ENCODE data around the gene EPM2AIP1.
"Not testable (repeated sequence)": the region's sequence is repeated elsewhere in the genome, so short reads cannot be mapped to it uniquely, and the experiment has no call there.

EPM2AIP1 gene

DNA sequence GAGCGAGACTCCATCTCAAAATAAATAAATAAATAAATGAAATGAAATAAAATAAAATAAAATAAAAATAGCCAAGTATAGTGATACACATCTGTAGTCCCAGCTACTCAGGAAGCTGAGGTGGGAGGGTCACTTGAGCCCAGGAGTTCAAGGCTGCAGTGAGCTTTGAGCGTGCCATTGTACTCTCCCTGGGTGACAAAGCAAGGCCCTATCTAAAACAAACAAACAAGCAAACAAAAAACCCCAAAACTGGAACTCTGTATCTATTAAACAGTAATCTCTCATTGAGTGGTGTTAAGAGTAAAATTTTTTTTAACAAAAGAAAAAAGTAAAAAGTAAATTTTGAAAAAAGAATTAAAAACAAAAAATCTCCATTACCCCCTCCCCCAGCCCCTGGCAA is 20.8 kb downstream of the EPM2AIP1 start:
- Histone ChIP-seq H3K9ac (ENCODE audit: low read depth in 1 of 2, low read length in 2 of 2) (no peak overlapping the region), H3K4me3 (ENCODE audit: low read depth in 1 of 2, low read length in 2 of 2) (no peak overlapping the region), H3K27me3 (ENCODE audit: control insufficient read depth in 1 of 2, insufficient read depth in 2 of 2, low read length in 2 of 2) (no peaks in the 10 kb centered on the region), H3K36me3 (ENCODE audit: control insufficient read depth in 1 of 2, insufficient read depth in 2 of 2, low read length in 2 of 2) (no peaks in the 10 kb centered on the region), H3K27ac (ENCODE audit: low read depth, low read length) (no peak overlapping the region), H3K9me3 (ENCODE audit: control insufficient read depth in 1 of 2, low read length in 2 of 2) (peaks cover 0 to 4% of the 10 kb centered on the region in 2 donors), H3K4me1 (ENCODE audit: control insufficient read depth in 1 of 2, insufficient read depth in 2 of 2, low read length in 2 of 2) (peaks cover 0 to 4% of the 10 kb centered on the region in 2 donors)

DNA sequence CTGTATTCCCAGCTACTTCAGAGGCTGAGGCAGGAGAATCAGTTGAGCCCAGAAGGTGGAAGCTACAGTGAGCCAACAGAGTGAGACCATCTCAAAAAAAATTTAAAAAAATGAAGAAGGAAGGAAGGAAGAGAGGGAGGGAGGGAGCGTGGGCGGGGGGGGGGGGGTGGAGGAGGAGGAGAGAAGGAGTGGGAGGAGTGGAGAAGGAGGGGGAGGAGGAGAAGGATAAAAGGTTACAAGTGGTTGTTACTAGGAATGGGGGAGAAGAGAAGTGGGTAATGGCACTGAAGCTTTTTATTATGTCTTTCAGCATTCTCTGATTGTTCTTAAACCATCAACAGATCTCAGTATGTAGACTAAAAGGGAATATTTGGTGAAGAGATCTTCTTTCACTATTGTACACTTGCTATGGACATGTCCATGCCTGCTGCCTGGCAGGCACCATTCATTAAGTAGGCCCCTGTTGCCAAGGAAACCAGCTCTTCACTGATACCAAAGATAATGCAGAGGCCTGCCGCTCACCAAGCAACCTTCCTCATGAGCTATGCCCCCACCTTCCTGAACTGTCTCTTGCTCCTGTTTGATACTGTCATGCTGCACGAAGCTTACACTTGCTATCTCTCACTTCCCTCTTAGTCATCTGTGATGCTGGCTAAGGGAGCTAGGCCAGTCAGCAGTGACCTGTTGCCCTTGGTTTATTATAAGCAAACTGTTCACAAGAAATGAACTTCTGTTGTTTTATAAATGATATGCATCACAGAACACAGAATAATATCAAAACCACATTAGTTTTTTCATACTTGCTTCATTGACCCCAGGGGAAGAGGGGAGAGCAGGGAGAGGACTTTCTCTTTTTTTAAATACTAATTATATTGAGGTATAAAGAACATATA is 23.1 kb downstream of the EPM2AIP1 start:
- no peaks in the 10 kb centered on the region for H3K9me3 ChIP-seq (ENCODE audit: control insufficient read depth in 1 of 2, low read length in 2 of 2)
- H3K4me1 ChIP-seq (ENCODE audit: control insufficient read depth in 1 of 2, insufficient read depth in 2 of 2, low read length in 2 of 2): peaks cover 0 to 4% of the 10 kb centered on the region in 2 donors
- no peak overlapping the region for H3K4me3 ChIP-seq (ENCODE audit: low read depth in 1 of 2, low read length in 2 of 2)
- no peaks in the 10 kb centered on the region for H3K36me3 ChIP-seq (ENCODE audit: control insufficient read depth in 1 of 2, insufficient read depth in 2 of 2, low read length in 2 of 2)
- H3K27ac ChIP-seq (ENCODE audit: low read depth, low read length): no peak overlapping the region
- no peaks in the 10 kb centered on the region for H3K27me3 ChIP-seq (ENCODE audit: control insufficient read depth in 1 of 2, insufficient read depth in 2 of 2, low read length in 2 of 2)
- no peak overlapping the region for H3K9ac ChIP-seq (ENCODE audit: low read depth in 1 of 2, low read length in 2 of 2)

DNA sequence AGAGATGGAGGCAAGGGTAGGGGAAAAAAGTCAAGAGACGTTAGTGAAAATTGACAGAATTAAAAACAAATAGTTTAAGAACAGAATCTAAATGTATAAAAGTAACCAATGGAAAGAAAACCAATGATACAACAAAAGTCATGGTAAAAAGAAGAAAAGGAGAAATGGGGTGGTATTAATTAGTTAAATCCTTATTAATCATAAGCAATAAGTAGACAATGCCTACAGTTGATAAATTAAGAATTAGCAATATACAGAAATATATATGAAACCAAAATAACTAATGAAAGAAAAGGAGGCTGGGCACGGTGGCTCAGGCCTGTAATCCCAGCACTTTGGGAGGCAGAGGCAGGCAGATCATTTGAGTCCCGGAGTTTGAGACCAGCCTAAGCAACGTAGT is 23.8 kb downstream of the EPM2AIP1 start:
- Histone ChIP-seq H3K4me3 (ENCODE audit: low read depth in 1 of 2, low read length in 2 of 2) (no peak overlapping the region), H3K9ac (ENCODE audit: low read depth in 1 of 2, low read length in 2 of 2) (no peak overlapping the region), H3K27me3 (ENCODE audit: control insufficient read depth in 1 of 2, insufficient read depth in 2 of 2, low read length in 2 of 2) (no peaks in the 10 kb centered on the region), H3K27ac (ENCODE audit: low read depth, low read length) (no peak overlapping the region), H3K4me1 (ENCODE audit: control insufficient read depth in 1 of 2, insufficient read depth in 2 of 2, low read length in 2 of 2) (peaks cover 0 to 4% of the 10 kb centered on the region in 2 donors), H3K9me3 (ENCODE audit: control insufficient read depth in 1 of 2, low read length in 2 of 2) (no peaks in the 10 kb centered on the region), H3K36me3 (ENCODE audit: control insufficient read depth in 1 of 2, insufficient read depth in 2 of 2, low read length in 2 of 2) (no peaks in the 10 kb centered on the region)

DNA sequence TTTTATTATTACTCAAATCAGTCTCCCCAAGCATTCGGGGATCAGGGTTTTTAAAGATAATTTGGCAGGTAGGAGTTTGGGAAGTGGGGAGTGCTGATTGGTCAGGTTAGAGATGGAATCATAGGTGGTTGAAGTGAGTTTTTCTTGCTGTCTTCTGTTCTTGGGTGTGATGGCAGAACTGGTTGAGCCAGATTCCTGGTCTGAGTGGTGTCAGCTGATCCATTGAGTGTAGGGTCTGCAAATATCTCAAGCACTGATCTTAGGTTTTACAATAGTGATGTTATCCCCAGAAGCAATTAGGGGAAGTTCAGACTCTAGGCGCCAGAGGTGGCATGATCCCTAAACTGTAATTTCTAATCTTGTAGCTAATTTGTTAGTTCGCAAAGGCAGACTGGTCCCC is 27.5 kb downstream of the EPM2AIP1 start:
- no peaks in the 10 kb centered on the region for H3K9me3 ChIP-seq (ENCODE audit: control insufficient read depth in 1 of 2, low read length in 2 of 2)
- H3K27ac ChIP-seq (ENCODE audit: low read depth, low read length): no peak overlapping the region
- H3K36me3 ChIP-seq (ENCODE audit: control insufficient read depth in 1 of 2, insufficient read depth in 2 of 2, low read length in 2 of 2): no peaks in the 10 kb centered on the region
- H3K27me3 ChIP-seq (ENCODE audit: control insufficient read depth in 1 of 2, insufficient read depth in 2 of 2, low read length in 2 of 2): no peaks in the 10 kb centered on the region
- no peak overlapping the region for H3K4me3 ChIP-seq (ENCODE audit: low read depth in 1 of 2, low read length in 2 of 2)
- H3K4me1 ChIP-seq (ENCODE audit: control insufficient read depth in 1 of 2, insufficient read depth in 2 of 2, low read length in 2 of 2): peaks cover 0 to 4% of the 10 kb centered on the region in 2 donors
- no peak overlapping the region for H3K9ac ChIP-seq (ENCODE audit: low read depth in 1 of 2, low read length in 2 of 2)

DNA sequence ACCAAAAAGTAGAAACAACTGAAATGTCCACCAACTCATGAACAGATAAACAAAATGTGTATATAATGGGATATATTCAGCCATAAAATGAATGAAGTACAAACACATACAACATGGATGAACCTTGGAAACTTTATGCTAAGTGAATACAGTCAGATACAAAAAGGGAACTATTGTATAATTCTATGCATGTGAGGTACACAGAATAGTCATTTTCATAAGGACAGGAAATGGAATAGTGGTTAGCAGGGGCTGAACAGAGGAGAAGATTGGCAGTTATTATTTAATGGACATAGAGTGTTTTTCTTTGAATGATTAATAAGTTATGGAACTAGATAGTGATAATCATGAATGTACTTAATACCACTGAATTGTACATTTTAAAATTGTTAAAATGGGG is 28.1 kb downstream of the EPM2AIP1 start:
- no peak overlapping the region for H3K4me3 ChIP-seq (ENCODE audit: low read depth in 1 of 2, low read length in 2 of 2)

GRCh38 chr3:36964331-36964730 is 28.6 kb downstream of the EPM2AIP1 start:
- Histone ChIP-seq H3K36me3 (ENCODE audit: control insufficient read depth in 1 of 2, insufficient read depth in 2 of 2, low read length in 2 of 2) (no peaks in the 10 kb centered on the region), H3K27me3 (ENCODE audit: control insufficient read depth in 1 of 2, insufficient read depth in 2 of 2, low read length in 2 of 2) (no peaks in the 10 kb centered on the region), H3K4me3 (ENCODE audit: low read depth in 1 of 2, low read length in 2 of 2) (no peak overlapping the region), H3K9me3 (ENCODE audit: control insufficient read depth in 1 of 2, low read length in 2 of 2) (no peaks in the 10 kb centered on the region), H3K27ac (ENCODE audit: low read depth, low read length) (no peak overlapping the region), H3K4me1 (ENCODE audit: control insufficient read depth in 1 of 2, insufficient read depth in 2 of 2, low read length in 2 of 2) (no peaks in the 10 kb centered on the region), H3K9ac (ENCODE audit: low read depth in 1 of 2, low read length in 2 of 2) (no peak overlapping the region)

More for the DNA sequence above, 28.1 kb downstream of the EPM2AIP1 start:
- Histone ChIP-seq H3K27ac (ENCODE audit: low read depth, low read length) (no peak overlapping the region), H3K9me3 (ENCODE audit: control insufficient read depth in 1 of 2, low read length in 2 of 2) (no peaks in the 10 kb centered on the region), H3K27me3 (ENCODE audit: control insufficient read depth in 1 of 2, insufficient read depth in 2 of 2, low read length in 2 of 2) (no peaks in the 10 kb centered on the region), H3K9ac (ENCODE audit: low read depth in 1 of 2, low read length in 2 of 2) (no peak overlapping the region), H3K36me3 (ENCODE audit: control insufficient read depth in 1 of 2, insufficient read depth in 2 of 2, low read length in 2 of 2) (no peaks in the 10 kb centered on the region), H3K4me1 (ENCODE audit: control insufficient read depth in 1 of 2, insufficient read depth in 2 of 2, low read length in 2 of 2) (peaks cover 0 to 2% of the 10 kb centered on the region in 2 donors)

DNA sequence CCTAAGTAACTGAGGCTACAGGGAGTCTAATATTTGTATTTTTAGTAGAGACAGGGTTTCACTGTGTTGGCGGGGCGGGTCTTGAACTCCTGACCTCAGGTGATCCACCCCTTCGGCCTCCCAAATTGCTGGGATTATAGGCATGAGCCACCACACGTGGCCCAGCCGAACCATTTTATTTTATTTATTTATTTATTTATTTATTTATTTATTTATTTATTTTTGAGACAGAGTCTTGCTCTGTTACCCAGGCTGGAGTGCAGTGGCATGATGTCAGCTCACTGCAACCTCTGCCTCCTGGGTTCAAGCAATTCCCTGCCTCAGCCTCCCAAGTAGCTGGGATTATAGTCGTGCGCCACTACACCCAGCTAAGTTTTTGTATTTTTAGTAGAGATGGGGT is 29.9 kb downstream of the EPM2AIP1 start:
- not testable (repeated sequence) for H3K9me3 ChIP-seq (ENCODE audit: control insufficient read depth in 1 of 2, low read length in 2 of 2); H3K36me3 ChIP-seq (ENCODE audit: control insufficient read depth in 1 of 2, insufficient read depth in 2 of 2, low read length in 2 of 2); H3K4me3 ChIP-seq (ENCODE audit: low read depth in 1 of 2, low read length in 2 of 2); H3K9ac ChIP-seq (ENCODE audit: low read depth in 1 of 2, low read length in 2 of 2); H3K27ac ChIP-seq (ENCODE audit: low read depth, low read length); H3K27me3 ChIP-seq (ENCODE audit: control insufficient read depth in 1 of 2, insufficient read depth in 2 of 2, low read length in 2 of 2); H3K4me1 ChIP-seq (ENCODE audit: control insufficient read depth in 1 of 2, insufficient read depth in 2 of 2, low read length in 2 of 2)

GRCh38 chr3:36960502-36960901 is 32.4 kb downstream of the EPM2AIP1 start:
- Histone ChIP-seq H3K9me3 (ENCODE audit: control insufficient read depth in 1 of 2, low read length in 2 of 2) (no peaks in the 10 kb centered on the region), H3K9ac (ENCODE audit: low read depth in 1 of 2, low read length in 2 of 2) (no peak overlapping the region), H3K27me3 (ENCODE audit: control insufficient read depth in 1 of 2, insufficient read depth in 2 of 2, low read length in 2 of 2) (no peaks in the 10 kb centered on the region), H3K4me1 (ENCODE audit: control insufficient read depth in 1 of 2, insufficient read depth in 2 of 2, low read length in 2 of 2) (peaks cover 5 to 9% of the 10 kb centered on the region in 2 donors), H3K36me3 (ENCODE audit: control insufficient read depth in 1 of 2, insufficient read depth in 2 of 2, low read length in 2 of 2) (no peaks in the 10 kb centered on the region), H3K27ac (ENCODE audit: low read depth, low read length) (no peak overlapping the region), H3K4me3 (ENCODE audit: low read depth in 1 of 2, low read length in 2 of 2) (no peak overlapping the region)

DNA sequence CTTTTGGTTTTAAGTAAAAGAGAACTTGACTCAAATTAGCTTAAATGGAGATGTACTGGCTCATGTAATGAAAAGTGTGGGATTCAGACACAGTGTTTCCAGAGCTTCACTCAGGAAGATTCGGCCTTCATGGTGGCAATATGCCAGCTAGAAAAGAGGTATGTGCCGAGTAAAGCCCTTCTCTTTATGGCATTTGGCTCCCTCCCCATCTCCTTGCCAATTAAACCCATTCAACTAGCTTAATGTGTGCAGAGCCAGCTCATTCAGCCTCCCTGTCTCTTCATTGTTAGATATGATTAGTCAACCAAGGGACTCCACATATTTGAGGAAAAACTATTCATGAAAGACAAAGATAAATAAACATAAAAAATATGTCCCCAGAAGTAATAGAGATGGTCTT is 33.1 kb downstream of the EPM2AIP1 start:
- Histone ChIP-seq H3K4me1 (ENCODE audit: control insufficient read depth in 1 of 2, insufficient read depth in 2 of 2, low read length in 2 of 2) (peaks cover 5 to 9% of the 10 kb centered on the region in 2 donors), H3K4me3 (ENCODE audit: low read depth in 1 of 2, low read length in 2 of 2) (no peak overlapping the region), H3K36me3 (ENCODE audit: control insufficient read depth in 1 of 2, insufficient read depth in 2 of 2, low read length in 2 of 2) (no peaks in the 10 kb centered on the region), H3K27ac (ENCODE audit: low read depth, low read length) (no peak overlapping the region), H3K9me3 (ENCODE audit: control insufficient read depth in 1 of 2, low read length in 2 of 2) (no peaks in the 10 kb centered on the region), H3K27me3 (ENCODE audit: control insufficient read depth in 1 of 2, insufficient read depth in 2 of 2, low read length in 2 of 2) (no peaks in the 10 kb centered on the region), H3K9ac (ENCODE audit: low read depth in 1 of 2, low read length in 2 of 2) (no peak overlapping the region)

GRCh38 chr3:36957862-36958686 is 34.9 kb downstream of the EPM2AIP1 start:
- Histone ChIP-seq H3K36me3 (ENCODE audit: control insufficient read depth in 1 of 2, insufficient read depth in 2 of 2, low read length in 2 of 2) (no peaks in the 10 kb centered on the region), H3K27ac (ENCODE audit: low read depth, low read length) (no peak overlapping the region), H3K9me3 (ENCODE audit: control insufficient read depth in 1 of 2, low read length in 2 of 2) (no peaks in the 10 kb centered on the region), H3K4me1 (ENCODE audit: control insufficient read depth in 1 of 2, insufficient read depth in 2 of 2, low read length in 2 of 2) (peaks cover 5 to 13% of the 10 kb centered on the region in 2 donors), H3K9ac (ENCODE audit: low read depth in 1 of 2, low read length in 2 of 2) (no peak overlapping the region), H3K4me3 (ENCODE audit: low read depth in 1 of 2, low read length in 2 of 2) (peak overlapping the region in 1 of 2 donors; percentile 17), H3K27me3 (ENCODE audit: control insufficient read depth in 1 of 2, insufficient read depth in 2 of 2, low read length in 2 of 2) (no peaks in the 10 kb centered on the region)

All from duodenal mucosa (tissue), 2 donors.